Measurements from ENCODE around the gene PRPF40A.

The PRPF40A gene

GRCh38 chr2:152618193-152618564 lies 99.1 kb downstream of the PRPF40A start:
- DNase-seq (ENCODE audit: low spot score), result no peak

GRCh38 chr2:152617456-152618192 lies 99.6 kb downstream of the PRPF40A start:
- no peak for DNase-seq (ENCODE audit: low spot score)

- DNase-seq (ENCODE audit: low spot score), result no peak
Observed at GRCh38 chr2:152615177-152615576, 102.1 kb downstream of the PRPF40A start.

- DNase-seq (ENCODE audit: low spot score), result no peak
Observed at GRCh38 chr2:152613235-152613634, 104.0 kb downstream of the PRPF40A start.

GRCh38 chr2:152611458-152612231 lies 105.6 kb downstream of the PRPF40A start:
- DNase-seq (ENCODE audit: low spot score), result peak; percentile 1

- DNase-seq (ENCODE audit: low spot score), result no peak
Observed at GRCh38 chr2:152609699-152610098, 107.6 kb downstream of the PRPF40A start.

- no peak for DNase-seq (ENCODE audit: low spot score)
Observed at GRCh38 chr2:152609154-152609553, 108.1 kb downstream of the PRPF40A start.

- no peak for DNase-seq (ENCODE audit: low spot score)
Observed at GRCh38 chr2:152607793-152608300, 109.4 kb downstream of the PRPF40A start.

- DNase-seq (ENCODE audit: low spot score), result no peak
Observed at GRCh38 chr2:152606941-152607340, 110.3 kb downstream of the PRPF40A start.

- DNase-seq (ENCODE audit: low spot score), result no peak
Observed at GRCh38 chr2:152606081-152606480, 111.2 kb downstream of the PRPF40A start.

- DNase-seq (ENCODE audit: low spot score), result no peak
Observed at GRCh38 chr2:152603166-152603565, 114.1 kb downstream of the PRPF40A start.

- no peak for DNase-seq (ENCODE audit: low spot score)
Observed at GRCh38 chr2:152602750-152603149, 114.5 kb downstream of the PRPF40A start.

Measured in CD4-positive, alpha-beta T cell treated with Interleukin-2 at 100 ng/mL for 4 hours (primary cell).